ENCODE data around the gene CACNA1C.

The CACNA1C gene

GRCh38 chr12:2650261-2651067, 597.7 kb downstream of the CACNA1C start:
- no peaks in the 10 kb centered on the region for H4K20me1 ChIP-seq (ENCODE audit: control insufficient read depth, insufficient read depth, low read depth, low read length)
- no peaks in the 10 kb centered on the region for H3K4me1 ChIP-seq (ENCODE audit: control insufficient read depth, low read length)
- H3K4me3 ChIP-seq (ENCODE audit: low read length): no peak overlapping the region
- H3K9me3 ChIP-seq (ENCODE audit: control insufficient read depth, insufficient read depth, low read length): no peaks in the 10 kb centered on the region
- no peaks in the 10 kb centered on the region for H3F3A ChIP-seq (ENCODE audit: control insufficient read depth, insufficient read depth)
- TF ChIP-seq CTCF (IDR thresholded peaks at IDR 0.05; ENCODE audit: low read depth, low read length, poor library complexity, severe bottlenecking): no peak
- TF ChIP-seq EZH2phosphoT487 (IDR thresholded peaks at IDR 0.05; ENCODE audit: borderline replicate concordance, low read length): no peak
- no peak overlapping the region for H3K27ac ChIP-seq (ENCODE audit: low read depth, low read length)
- H3K9me2 ChIP-seq (replicated peaks; ENCODE audit: control insufficient read depth, low read length): no peaks in the 10 kb centered on the region
- H3K79me2 ChIP-seq (ENCODE audit: control insufficient read depth, low read length): no peaks in the 10 kb centered on the region
- peaks cover 32% of the 10 kb centered on the region for H3K27me3 ChIP-seq (ENCODE audit: control insufficient read depth, low read length)
- no peaks in the 10 kb centered on the region for H3K36me3 ChIP-seq (ENCODE audit: control insufficient read depth, low read length)
- no peak overlapping the region for H3K4me2 ChIP-seq (ENCODE audit: low read length)

GRCh38 chr12:2651068-2651965, 598.5 kb downstream of the CACNA1C start:
- Histone ChIP-seq H3K9me2 (replicated peaks; ENCODE audit: control insufficient read depth, low read length) (no peaks in the 10 kb centered on the region), H3K4me1 (ENCODE audit: control insufficient read depth, low read length) (no peaks in the 10 kb centered on the region), H3K79me2 (ENCODE audit: control insufficient read depth, low read length) (no peaks in the 10 kb centered on the region), H3K4me2 (ENCODE audit: low read length) (no peak overlapping the region), H4K20me1 (ENCODE audit: control insufficient read depth, insufficient read depth, low read depth, low read length) (no peaks in the 10 kb centered on the region), H3K27me3 (ENCODE audit: control insufficient read depth, low read length) (peaks cover 23% of the 10 kb centered on the region), H3K4me3 (ENCODE audit: low read length) (no peak overlapping the region), H3K27ac (ENCODE audit: low read depth, low read length) (no peak overlapping the region), H3K36me3 (ENCODE audit: control insufficient read depth, low read length) (no peaks in the 10 kb centered on the region), H3F3A (ENCODE audit: control insufficient read depth, insufficient read depth) (no peaks in the 10 kb centered on the region), H3K9me3 (ENCODE audit: control insufficient read depth, insufficient read depth, low read length) (no peaks in the 10 kb centered on the region; the same call in 1 of the 2 replicates)
- no peak for TF ChIP-seq CTCF (IDR thresholded peaks at IDR 0.05; ENCODE audit: low read depth, low read length, poor library complexity, severe bottlenecking)
- TF ChIP-seq EZH2phosphoT487 (IDR thresholded peaks at IDR 0.05; ENCODE audit: borderline replicate concordance, low read length): no peak

DNA sequence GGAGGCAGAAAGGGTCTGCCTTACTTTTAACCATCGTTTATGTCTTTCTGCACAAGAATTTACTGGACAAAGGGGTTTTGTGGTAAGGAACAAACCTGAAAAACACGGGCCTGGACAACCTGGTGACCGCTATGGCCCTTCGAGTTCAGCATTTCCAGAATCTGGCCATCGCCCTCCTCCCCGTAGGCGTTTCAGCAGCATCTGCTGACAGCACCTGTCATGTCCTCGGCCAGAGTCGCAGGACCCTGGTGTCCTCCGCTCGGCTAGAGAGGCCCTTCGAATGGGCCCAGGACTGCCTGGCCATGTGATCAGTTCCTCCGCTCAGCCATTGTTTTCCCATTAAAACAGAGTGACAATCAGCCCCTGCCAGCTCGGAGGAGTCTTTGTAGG, 599.2 kb downstream of the CACNA1C start:
- H3K9me3 ChIP-seq (ENCODE audit: control insufficient read depth, insufficient read depth, low read length): peaks cover 6% of the 10 kb centered on the region; the same call in 1 of the 2 replicates
- H4K20me1 ChIP-seq (ENCODE audit: control insufficient read depth, insufficient read depth, low read depth, low read length): no peaks in the 10 kb centered on the region
- no peaks in the 10 kb centered on the region for H3K79me2 ChIP-seq (ENCODE audit: control insufficient read depth, low read length)
- H3F3A ChIP-seq (ENCODE audit: control insufficient read depth, insufficient read depth): no peaks in the 10 kb centered on the region
- H3K27ac ChIP-seq (ENCODE audit: low read depth, low read length): no peak overlapping the region
- TF ChIP-seq CTCF (IDR thresholded peaks at IDR 0.05; ENCODE audit: low read depth, low read length, poor library complexity, severe bottlenecking) (no peak), EZH2phosphoT487 (IDR thresholded peaks at IDR 0.05; ENCODE audit: borderline replicate concordance, low read length) (no peak)
- H3K36me3 ChIP-seq (ENCODE audit: control insufficient read depth, low read length): no peaks in the 10 kb centered on the region
- no peaks in the 10 kb centered on the region for H3K4me1 ChIP-seq (ENCODE audit: control insufficient read depth, low read length)
- no peak overlapping the region for H3K4me2 ChIP-seq (ENCODE audit: low read length)
- H3K9me2 ChIP-seq (replicated peaks; ENCODE audit: control insufficient read depth, low read length): no peaks in the 10 kb centered on the region
- no peak overlapping the region for H3K4me3 ChIP-seq (ENCODE audit: low read length)
- peaks cover 16% of the 10 kb centered on the region for H3K27me3 ChIP-seq (ENCODE audit: control insufficient read depth, low read length)

Data from DOHH2 (cell line).